Left forelimb (tissue), 1 donor: ENCODE data around the gene ADM2.
A peak's percentile ranks its signal among the peaks of the same experiment; 100 is the strongest.

Source experiments
- DNase-seq: peaks from one replicate; pipeline ENCODE4 v3.0.0-alpha.2; 2018; ENCODE audit warnings: low spot score

Gene ADM2

GRCh38 chr22:50467773-50468440 is 13.4 kb upstream of the ADM2 start:
- no peak for DNase-seq

- no peak for DNase-seq
These were observed 12.7 kb upstream of the ADM2 start for GRCh38 chr22:50468626-50469025.

GRCh38 chr22:50469377-50470305 is 11.7 kb upstream of the ADM2 start:
- no peak for DNase-seq

GRCh38 chr22:50470491-50470890 is 10.9 kb upstream of the ADM2 start:
- DNase-seq, result no peak

- DNase-seq, result no peak
These were observed 10.0 kb upstream of the ADM2 start for GRCh38 chr22:50471197-50471847.

GRCh38 chr22:50471962-50472361 is 9.4 kb upstream of the ADM2 start:
- DNase-seq, result no peak

GRCh38 chr22:50473088-50473487 is 8.3 kb upstream of the ADM2 start:
- no peak for DNase-seq

GRCh38 chr22:50473855-50474671 is 7.3 kb upstream of the ADM2 start:
- DNase-seq, result no peak

- peak; percentile 94 for DNase-seq
These were observed 6.4 kb upstream of the ADM2 start, which contains the start of gene SBF1 for GRCh38 chr22:50474710-50475651. Gene SBF1 (minus strand): TSS chr22:50475035. CDS start chr22:50474840, 195 bp downstream.

GRCh38 chr22:50475652-50476002 is 5.7 kb upstream of the ADM2 start:
- no peak for DNase-seq

- DNase-seq, result no peak
These were observed 4.5 kb upstream of the ADM2 start for GRCh38 chr22:50476868-50477267.

GRCh38 chr22:50477923-50478322 is 3.4 kb upstream of the ADM2 start:
- no peak for DNase-seq

GRCh38 chr22:50479721-50480120 is 1.6 kb upstream of the ADM2 start:
- no peak for DNase-seq

GRCh38 chr22:50481045-50481439 is 301 bp upstream of the ADM2 start:
- no peak for DNase-seq

GRCh38 chr22:50482107-50483074 is 1.0 kb downstream of the ADM2 start:
- no peak for DNase-seq

- no peak for DNase-seq
These were observed 1.8 kb downstream of the ADM2 start for GRCh38 chr22:50483106-50483505.

- DNase-seq, result no peak
These were observed 2.2 kb downstream of the ADM2 start for GRCh38 chr22:50483556-50483955.

GRCh38 chr22:50483977-50484853 is 2.9 kb downstream of the ADM2 start:
- no peak for DNase-seq
